ENCODE measurements around the gene UBASH3A.

The UBASH3A gene

GRCh38 chr21:42374864-42375499 lies 28.7 kb upstream of the UBASH3A start:
- no peak for DNase-seq (ENCODE audit: low read depth in 2 of 3, low spot score in 2 of 3)

- no peak for DNase-seq (ENCODE audit: low read depth in 2 of 3, low spot score in 2 of 3)
Observed at GRCh38 chr21:42375506-42375905, 28.2 kb upstream of the UBASH3A start.

- no peak for DNase-seq (ENCODE audit: low read depth in 2 of 3, low spot score in 2 of 3)
Observed at GRCh38 chr21:42375966-42376337, 27.8 kb upstream of the UBASH3A start.

GRCh38 chr21:42376338-42376982 lies 27.2 kb upstream of the UBASH3A start:
- DNase-seq (ENCODE audit: low read depth in 2 of 3, low spot score in 2 of 3), result no peak

GRCh38 chr21:42377211-42377950 lies 26.3 kb upstream of the UBASH3A start:
- no peak for DNase-seq (ENCODE audit: low read depth in 2 of 3, low spot score in 2 of 3)

GRCh38 chr21:42377951-42378340 lies 25.8 kb upstream of the UBASH3A start:
- DNase-seq (ENCODE audit: low read depth in 2 of 3, low spot score in 2 of 3), result no peak

GRCh38 chr21:42378418-42378817 lies 25.3 kb upstream of the UBASH3A start:
- DNase-seq (ENCODE audit: low read depth in 2 of 3, low spot score in 2 of 3), result no peak

- no peak for DNase-seq (ENCODE audit: low read depth in 2 of 3, low spot score in 2 of 3)
Observed at GRCh38 chr21:42379426-42380215, 24.1 kb upstream of the UBASH3A start.

- no peak for DNase-seq (ENCODE audit: low read depth in 2 of 3, low spot score in 2 of 3)
Observed at GRCh38 chr21:42381347-42381984, 22.2 kb upstream of the UBASH3A start.

- DNase-seq (ENCODE audit: low read depth in 2 of 3, low spot score in 2 of 3), result no peak
Observed at GRCh38 chr21:42382915-42383314, 20.8 kb upstream of the UBASH3A start.

- DNase-seq (ENCODE audit: low read depth in 2 of 3, low spot score in 2 of 3), result no peak
Observed at GRCh38 chr21:42383331-42383730, 20.4 kb upstream of the UBASH3A start.

- no peak for DNase-seq (ENCODE audit: low read depth in 2 of 3, low spot score in 2 of 3)
Observed at GRCh38 chr21:42384156-42384945, 19.4 kb upstream of the UBASH3A start.

GRCh38 chr21:42384989-42385388 lies 18.7 kb upstream of the UBASH3A start:
- DNase-seq (ENCODE audit: low read depth in 2 of 3, low spot score in 2 of 3), result no peak

- no peak for DNase-seq (ENCODE audit: low read depth in 2 of 3, low spot score in 2 of 3)
Observed at GRCh38 chr21:42385619-42386018, 18.1 kb upstream of the UBASH3A start.

- DNase-seq (ENCODE audit: low read depth in 2 of 3, low spot score in 2 of 3), result no peak
Observed at GRCh38 chr21:42386034-42386591, 17.6 kb upstream of the UBASH3A start.

- DNase-seq (ENCODE audit: low read depth in 2 of 3, low spot score in 2 of 3), result no peak
Observed at GRCh38 chr21:42387164-42387563, 16.5 kb upstream of the UBASH3A start.

GRCh38 chr21:42387843-42388340 lies 15.8 kb upstream of the UBASH3A start:
- no peak for DNase-seq (ENCODE audit: low read depth in 2 of 3, low spot score in 2 of 3)

GRCh38 chr21:42388740-42389448 lies 14.8 kb upstream of the UBASH3A start:
- no peak for DNase-seq (ENCODE audit: low read depth in 2 of 3, low spot score in 2 of 3)

GRCh38 chr21:42389449-42389835 lies 14.3 kb upstream of the UBASH3A start:
- DNase-seq (ENCODE audit: low read depth in 2 of 3, low spot score in 2 of 3), result no peak

All from activated CD8-positive, alpha-beta memory T cell treated with anti-CD3 and anti-CD28 coated beads for 48 hours (primary cell).